ENCODE results near the gene EMB.

Gene EMB

GRCh38 chr5:50359187-50359586 lies 81.9 kb downstream of the EMB start:
- H3K4me3 ChIP-seq (ENCODE audit: low read length, poor library complexity, severe bottlenecking) = no peak overlapping the region
- H3K4me2 ChIP-seq (ENCODE audit: low read depth, low read length, poor library complexity, severe bottlenecking) = no peak overlapping the region
- no peaks in the 10 kb centered on the region for H3K27me3 ChIP-seq (ENCODE audit: insufficient read depth, low read length, poor library complexity, severe bottlenecking)
- no peaks in the 10 kb centered on the region for H3K9me2 ChIP-seq (replicated peaks; ENCODE audit: low read depth, low read length)
- H3K36me3 ChIP-seq (ENCODE audit: insufficient read depth, low read length) = no peaks in the 10 kb centered on the region
- no peaks in the 10 kb centered on the region for H4K20me1 ChIP-seq (ENCODE audit: insufficient read depth, low read length, poor library complexity, severe bottlenecking)
- TF ChIP-seq EZH2phosphoT487 (IDR thresholded peaks at IDR 0.05; ENCODE audit: borderline replicate concordance) = no peak
- TF ChIP-seq, protein P1, sequence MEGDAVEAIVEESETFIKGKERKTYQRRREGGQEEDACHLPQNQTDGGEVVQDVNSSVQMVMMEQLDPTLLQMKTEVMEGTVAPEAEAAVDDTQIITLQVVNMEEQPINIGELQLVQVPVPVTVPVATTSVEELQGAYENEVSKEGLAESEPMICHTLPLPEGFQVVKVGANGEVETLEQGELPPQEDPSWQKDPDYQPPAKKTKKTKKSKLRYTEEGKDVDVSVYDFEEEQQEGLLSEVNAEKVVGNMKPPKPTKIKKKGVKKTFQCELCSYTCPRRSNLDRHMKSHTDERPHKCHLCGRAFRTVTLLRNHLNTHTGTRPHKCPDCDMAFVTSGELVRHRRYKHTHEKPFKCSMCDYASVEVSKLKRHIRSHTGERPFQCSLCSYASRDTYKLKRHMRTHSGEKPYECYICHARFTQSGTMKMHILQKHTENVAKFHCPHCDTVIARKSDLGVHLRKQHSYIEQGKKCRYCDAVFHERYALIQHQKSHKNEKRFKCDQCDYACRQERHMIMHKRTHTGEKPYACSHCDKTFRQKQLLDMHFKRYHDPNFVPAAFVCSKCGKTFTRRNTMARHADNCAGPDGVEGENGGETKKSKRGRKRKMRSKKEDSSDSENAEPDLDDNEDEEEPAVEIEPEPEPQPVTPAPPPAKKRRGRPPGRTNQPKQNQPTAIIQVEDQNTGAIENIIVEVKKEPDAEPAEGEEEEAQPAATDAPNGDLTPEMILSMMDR (conservative IDR thresholded peaks at IDR 0.05; ENCODE audit: low read length) = no peak
- no peaks in the 10 kb centered on the region for H3K79me2 ChIP-seq (ENCODE audit: insufficient read depth, low read length)
- H3K9ac ChIP-seq (ENCODE audit: low read depth, low read length, poor library complexity, severe bottlenecking) = no peak overlapping the region
- H3F3A ChIP-seq (ENCODE audit: low read depth) = no peaks in the 10 kb centered on the region
- H3K9me3 ChIP-seq (ENCODE audit: insufficient read depth, low read depth, low read length) = no peaks in the 10 kb centered on the region
- no peak overlapping the region for H2AFZ ChIP-seq (ENCODE audit: low read length)
- H3K4me1 ChIP-seq (ENCODE audit: insufficient read depth, low read length, poor library complexity, severe bottlenecking) = peaks cover 2% of the 10 kb centered on the region

DNA sequence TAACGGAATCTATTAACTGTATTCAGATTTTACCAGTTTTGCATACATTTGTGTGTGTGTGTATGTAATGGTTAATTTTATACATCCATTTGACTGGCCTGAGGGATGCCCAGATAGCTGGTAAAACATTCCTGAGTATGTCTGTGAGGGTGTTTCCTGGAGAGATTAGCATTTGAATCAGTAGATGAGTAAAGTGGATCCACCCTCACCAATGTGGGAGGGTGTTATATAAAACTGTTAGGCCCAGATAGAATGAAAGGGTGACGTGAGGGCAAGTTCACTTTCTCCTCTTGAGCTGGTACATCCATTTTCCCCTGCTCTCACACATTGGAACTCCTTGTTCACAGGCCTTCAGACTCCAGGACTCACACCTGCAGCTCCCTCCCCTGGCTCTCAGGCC lies 88.7 kb downstream of the EMB start:
- Histone ChIP-seq H3K9me3 (ENCODE audit: insufficient read depth, low read depth, low read length) (no peaks in the 10 kb centered on the region), H3K79me2 (ENCODE audit: insufficient read depth, low read length) (no peaks in the 10 kb centered on the region), H3F3A (ENCODE audit: low read depth) (no peaks in the 10 kb centered on the region)

More for the DNA sequence above, 88.7 kb downstream of the EMB start:
- Histone ChIP-seq H3K36me3 (ENCODE audit: insufficient read depth, low read length) (no peaks in the 10 kb centered on the region), H3K9ac (ENCODE audit: low read depth, low read length, poor library complexity, severe bottlenecking) (no peak overlapping the region), H4K20me1 (ENCODE audit: insufficient read depth, low read length, poor library complexity, severe bottlenecking) (no peaks in the 10 kb centered on the region), H2AFZ (ENCODE audit: low read length) (no peak overlapping the region), H3K4me2 (ENCODE audit: low read depth, low read length, poor library complexity, severe bottlenecking) (no peak overlapping the region), H3K4me3 (ENCODE audit: low read length, poor library complexity, severe bottlenecking) (no peak overlapping the region), H3K4me1 (ENCODE audit: insufficient read depth, low read length, poor library complexity, severe bottlenecking) (no peaks in the 10 kb centered on the region), H3K9me2 (replicated peaks; ENCODE audit: low read depth, low read length) (no peaks in the 10 kb centered on the region), H3K27me3 (ENCODE audit: insufficient read depth, low read length, poor library complexity, severe bottlenecking) (no peaks in the 10 kb centered on the region)
- TF ChIP-seq EZH2phosphoT487 (IDR thresholded peaks at IDR 0.05; ENCODE audit: borderline replicate concordance) = no peak
- TF ChIP-seq, protein P1 (conservative IDR thresholded peaks at IDR 0.05; ENCODE audit: low read length) = no peak

Measured in Loucy (cell line).